Measurements from ENCODE around the gene PTPRK. TPM values are rescaled to one million over a fixed set of nuclear protein-coding genes. Genes with fewer than 3 reads are reported as not detected.

The PTPRK gene
- polyA plus RNA-seq, 3 donors, result 54.2 to 57.7 (median 56.0) TPM

DNA sequence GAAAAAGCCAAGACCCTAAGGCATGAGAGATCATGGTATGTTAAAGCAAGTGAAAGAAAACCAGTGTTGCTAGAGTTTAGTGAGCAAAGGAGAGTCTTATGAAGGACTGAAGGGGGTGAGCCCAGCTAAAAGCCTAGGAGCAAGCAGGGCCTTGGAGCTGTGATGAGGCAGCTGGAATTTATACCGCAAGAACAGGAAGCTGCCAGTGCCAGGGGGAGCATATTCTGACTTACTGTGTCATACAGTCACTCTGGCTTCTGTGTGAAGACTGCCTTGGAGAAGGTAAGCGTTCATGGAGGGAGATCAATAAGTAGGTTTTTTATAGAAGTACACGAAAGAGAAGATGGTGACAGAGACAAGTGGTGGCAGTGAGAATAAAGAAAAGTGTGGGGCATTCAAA is 310.6 kb downstream of the PTPRK start:
- no peak for DNase-seq (ENCODE audit: low read depth in 3 of 3, low spot score in 2 of 3)

DNA sequence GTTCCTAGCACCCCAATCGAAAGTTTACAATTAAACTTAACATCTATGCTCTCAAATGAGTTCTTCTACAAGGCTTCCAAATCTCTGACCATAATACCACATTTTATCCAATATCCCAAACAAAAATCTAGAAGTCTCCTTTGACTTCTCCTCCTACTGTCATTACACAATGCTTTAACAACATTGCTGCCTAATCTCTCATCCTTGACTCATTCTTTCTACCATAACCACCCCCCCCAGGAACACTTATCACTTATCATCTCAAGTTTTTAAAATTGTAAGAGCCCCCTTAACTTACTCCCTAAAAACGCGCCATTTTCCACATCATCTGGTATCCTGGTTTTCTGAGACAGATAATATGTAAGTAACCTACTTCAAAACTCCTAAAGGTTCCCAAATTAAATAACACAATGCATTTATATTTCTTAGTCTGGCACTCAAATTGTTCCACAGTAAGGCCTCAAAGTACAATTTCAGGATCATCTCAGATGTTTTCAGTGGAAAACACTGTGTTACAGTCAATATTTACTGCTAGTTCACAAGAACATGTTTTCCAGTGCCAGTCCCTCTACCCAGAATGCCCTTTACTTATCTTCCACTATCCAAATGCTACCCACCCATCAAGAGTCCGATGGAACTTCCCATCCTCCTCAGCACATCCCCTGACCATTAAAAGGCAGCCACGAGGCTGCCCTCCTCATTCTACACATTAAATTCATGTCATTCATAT is 311.4 kb downstream of the PTPRK start:
- no peak for DNase-seq (ENCODE audit: low read depth in 3 of 3, low spot score in 2 of 3)

DNA sequence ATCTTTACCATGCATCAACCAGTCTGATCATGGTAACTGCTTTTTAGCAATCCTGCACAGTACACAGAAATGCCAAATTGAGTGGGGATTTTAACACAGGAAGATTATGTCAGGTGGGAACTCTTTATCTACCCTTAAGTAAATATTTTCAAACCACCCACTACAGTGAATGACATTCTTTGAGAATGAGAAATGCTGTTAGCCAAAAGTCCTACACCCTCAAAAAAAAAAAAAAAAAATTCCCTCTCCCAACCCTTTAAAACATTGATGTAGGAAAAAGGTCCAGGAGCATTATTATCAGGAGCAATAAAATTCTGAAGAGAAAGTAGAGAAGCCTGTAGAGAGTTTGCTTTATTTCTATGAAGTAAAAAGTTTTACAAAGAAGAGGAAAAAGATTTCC is 312.3 kb downstream of the PTPRK start:
- DNase-seq (ENCODE audit: low read depth in 3 of 3, low spot score in 2 of 3), result no peak

DNA sequence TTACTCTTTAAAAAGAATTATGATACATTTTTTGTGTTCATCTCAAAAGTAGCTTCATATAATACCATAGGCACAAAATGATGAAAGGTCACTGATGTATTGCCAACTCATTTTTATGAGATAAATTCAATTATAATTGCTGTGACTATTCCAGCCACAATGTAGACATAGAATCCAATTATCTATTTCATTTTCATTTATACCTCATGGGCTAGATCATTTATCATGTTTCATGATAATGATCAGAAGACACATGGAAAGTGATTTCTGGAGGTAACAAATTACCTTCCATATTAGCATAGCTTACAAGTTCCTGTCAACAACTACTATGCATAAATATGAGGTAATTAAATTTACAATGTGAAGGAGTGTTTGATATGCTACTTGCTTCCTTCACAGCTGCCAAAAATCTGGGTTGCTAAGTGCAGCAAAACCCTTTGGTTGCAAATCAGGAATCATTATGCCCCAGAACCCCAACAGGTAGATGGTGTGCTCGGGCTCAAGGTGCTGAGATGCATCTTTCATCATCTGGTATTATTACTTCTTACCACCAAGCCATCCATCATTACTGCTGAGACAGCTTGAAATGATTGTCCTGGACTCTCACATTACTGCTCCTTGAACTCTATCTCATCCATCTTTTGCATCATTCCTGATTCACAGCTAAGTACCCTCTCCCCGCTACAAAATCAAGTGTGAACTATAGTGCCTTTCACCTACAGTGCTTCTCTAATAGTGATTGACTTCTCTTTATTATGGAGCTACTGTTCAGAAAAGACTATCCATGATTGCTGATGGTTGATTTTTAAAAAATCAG is 313.6 kb downstream of the PTPRK start:
- no peak for DNase-seq (ENCODE audit: low read depth in 3 of 3, low spot score in 2 of 3)

DNA sequence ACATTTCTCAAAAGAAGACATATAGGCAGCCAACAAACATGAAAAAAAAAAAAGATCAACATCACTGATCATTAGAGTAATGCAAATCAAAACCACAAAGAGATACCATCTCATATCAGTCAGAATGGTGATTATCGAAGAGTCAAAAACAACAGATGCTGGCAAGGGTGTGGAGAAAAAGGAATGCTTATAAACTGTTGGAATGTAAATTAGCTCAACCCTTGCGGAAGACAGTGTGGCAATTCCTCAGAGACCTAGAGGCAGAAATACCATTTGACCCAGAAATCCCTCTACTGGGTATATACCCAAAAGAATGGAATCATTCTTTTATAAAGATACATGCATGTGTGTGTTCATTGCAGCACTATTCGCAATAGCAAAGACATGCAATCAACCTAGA is 315.8 kb downstream of the PTPRK start:
- DNase-seq (ENCODE audit: low read depth in 3 of 3, low spot score in 2 of 3), result no peak

DNA sequence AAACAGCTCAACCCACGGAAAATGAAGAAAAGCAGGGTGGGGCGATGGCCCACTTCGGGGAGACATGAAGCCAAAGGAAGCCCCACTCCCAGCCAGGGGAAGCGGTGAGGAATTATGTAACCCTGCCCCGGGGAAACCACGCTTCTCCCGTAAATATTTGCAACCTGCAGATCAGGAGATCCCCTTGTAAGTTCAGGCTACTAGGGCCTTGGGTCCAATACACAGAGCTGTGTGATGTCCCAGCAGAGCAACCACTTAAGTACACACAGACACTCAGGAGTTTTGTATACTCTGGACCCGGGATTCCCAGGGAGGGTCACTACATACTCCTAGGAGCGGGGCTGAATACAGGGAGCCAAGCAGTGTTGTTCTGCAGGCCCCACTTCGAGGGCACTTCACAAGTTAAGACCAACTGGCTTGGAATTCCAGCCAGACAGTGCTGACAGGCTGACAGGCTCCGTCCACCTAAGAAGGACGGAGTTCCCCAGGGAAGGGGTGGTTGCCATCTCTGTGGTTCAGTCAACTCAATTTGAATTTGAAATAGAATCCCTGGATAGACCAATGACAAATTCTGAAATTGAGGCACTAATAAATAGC is 318.1 kb downstream of the PTPRK start:
- no peak for DNase-seq (ENCODE audit: low read depth in 3 of 3, low spot score in 2 of 3)

DNA sequence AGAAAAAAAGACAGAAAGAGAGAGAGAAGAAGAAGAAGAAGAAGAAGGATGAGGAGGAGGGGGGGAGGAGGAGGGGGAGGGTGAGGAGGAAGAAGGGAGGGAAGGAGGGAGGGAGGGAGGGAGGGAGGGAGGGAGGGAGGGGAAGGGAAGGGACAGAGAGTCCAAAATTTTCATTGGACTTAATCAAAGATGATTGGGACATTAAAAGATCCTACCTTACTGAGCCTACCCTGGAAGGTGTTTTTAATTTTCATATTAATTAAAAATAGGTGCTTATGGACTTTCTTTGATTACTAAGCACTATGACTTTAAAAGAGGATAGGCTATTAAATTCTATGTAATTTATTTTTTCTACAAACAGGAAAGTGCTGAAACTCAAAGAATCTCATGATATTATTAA is 319.6 kb downstream of the PTPRK start:
- no peak for DNase-seq (ENCODE audit: low read depth in 3 of 3, low spot score in 2 of 3)

DNA sequence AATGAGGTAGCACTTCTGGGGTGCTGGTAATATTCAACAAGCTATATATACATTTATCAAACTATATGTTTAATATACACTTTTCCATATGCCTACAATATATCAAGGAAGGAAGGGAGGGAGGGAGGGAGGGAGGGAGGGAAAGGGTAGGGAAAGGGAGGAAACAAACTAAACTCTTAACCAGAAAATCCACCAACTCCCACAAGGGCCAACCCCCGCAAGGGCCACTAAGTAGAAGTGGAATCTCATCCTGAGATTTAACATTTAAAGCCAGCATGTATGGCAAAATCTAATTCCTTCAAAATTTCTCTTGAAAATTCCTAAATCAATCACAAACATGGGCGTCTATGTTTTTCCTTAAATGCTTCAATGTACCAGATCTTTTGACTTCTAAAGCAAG is 320.9 kb downstream of the PTPRK start:
- no peak for DNase-seq (ENCODE audit: low read depth in 3 of 3, low spot score in 2 of 3)

DNA sequence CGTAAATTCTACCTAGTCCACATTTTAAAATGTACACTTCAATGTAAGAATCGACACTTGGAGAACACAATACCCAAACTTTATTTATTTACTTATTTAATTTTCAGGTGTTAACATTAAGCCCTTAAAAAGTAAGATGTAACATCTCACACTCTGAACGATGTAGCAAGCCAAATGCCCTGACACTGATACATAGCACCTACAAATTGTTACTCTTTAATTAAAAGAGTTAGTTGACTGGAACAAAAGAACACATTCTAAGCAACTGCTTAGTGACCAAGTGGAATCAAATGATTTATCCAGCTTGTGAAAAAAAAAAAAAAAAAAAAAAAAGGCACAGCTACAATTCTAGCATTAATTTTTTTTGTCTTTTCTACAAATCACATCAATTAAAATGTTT is 327.4 kb downstream of the PTPRK start:
- peak in 1 of 3 donors; percentile 16 for DNase-seq (ENCODE audit: low read depth in 3 of 3, low spot score in 2 of 3)

DNA sequence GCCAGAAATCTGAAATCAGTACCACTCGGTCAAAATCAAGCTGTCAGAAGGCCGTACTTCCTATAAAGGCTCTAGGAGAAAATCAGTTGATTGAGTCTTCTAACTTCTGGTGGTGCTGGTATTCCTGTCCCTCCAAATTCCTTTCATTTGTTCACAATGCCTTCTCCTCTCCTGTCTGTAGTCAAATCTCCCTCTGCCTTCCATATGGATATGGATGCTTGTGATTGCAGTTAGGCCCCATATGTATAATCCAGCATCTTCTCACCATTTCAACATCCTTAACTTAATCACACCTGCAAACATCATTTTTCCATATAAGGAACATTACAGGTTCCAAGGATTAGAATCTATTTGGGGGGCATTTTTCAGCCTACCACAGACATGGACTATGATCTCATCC is 331.7 kb downstream of the PTPRK start:
- no peak for DNase-seq (ENCODE audit: low read depth in 3 of 3, low spot score in 2 of 3)

DNA sequence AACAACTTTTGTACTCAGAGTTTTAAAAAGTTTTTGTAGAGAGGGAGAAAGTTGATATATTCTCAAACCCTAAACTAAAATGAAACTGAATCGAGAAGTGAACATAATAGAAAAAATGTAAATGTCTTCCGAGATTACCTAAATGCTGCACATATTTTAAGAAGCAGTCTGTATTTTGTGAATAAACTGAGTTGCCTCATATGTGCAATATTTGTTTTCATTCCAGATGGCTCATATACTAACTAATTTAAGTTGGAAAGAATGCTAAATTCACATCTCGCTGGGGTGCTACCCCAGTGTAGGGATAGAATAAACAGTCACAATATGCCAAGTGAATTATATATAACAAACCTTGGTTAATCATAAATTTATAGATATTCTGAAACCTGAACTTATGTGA is 333.7 kb downstream of the PTPRK start:
- DNase-seq (ENCODE audit: low read depth in 3 of 3, low spot score in 2 of 3), result no peak

DNA sequence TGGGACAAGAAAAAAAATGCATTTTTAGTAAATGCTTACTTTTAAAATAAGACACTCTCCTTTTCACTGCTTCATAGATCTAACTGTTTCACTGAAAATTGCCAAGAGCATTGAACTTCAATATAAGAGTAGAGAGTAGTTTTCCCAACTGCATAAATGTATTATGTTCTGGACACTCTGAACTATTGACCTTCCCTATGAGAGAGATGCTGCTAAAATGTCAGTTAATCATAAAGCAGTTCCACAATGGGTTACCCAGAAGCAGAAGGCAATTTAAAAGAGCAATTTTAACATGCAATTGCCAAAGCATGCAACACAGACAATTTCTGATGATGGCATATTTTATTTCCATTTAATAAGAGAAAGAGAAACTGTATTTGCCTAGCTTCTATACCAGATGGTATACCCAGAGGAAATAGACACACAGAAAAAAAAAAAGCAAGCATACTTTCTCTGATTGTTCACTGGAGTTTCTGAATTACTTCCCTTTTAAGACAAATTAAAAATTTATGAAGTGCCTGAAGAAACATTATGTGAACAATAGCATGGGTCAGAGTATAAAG is 340.4 kb downstream of the PTPRK start:
- no peak for DNase-seq (ENCODE audit: low read depth in 3 of 3, low spot score in 2 of 3)

DNA sequence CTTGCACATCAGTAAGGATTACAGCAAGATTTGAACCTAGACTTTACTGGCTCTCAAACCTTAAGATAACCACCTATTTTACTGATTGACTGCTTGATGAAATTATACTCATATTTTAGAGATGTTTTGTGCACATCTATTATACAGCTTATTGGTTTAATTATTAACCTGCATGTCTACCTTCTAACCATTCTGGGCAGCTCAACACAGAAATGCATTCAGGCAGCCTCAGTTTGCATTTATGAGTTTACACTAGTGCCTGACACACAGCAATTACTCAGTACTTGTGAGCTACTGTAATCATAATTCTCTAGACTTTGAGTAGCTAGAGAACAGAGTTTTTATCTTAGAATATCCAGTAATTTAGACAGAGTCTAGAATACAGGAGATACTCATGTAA is 345.7 kb downstream of the PTPRK start:
- DNase-seq (ENCODE audit: low read depth in 3 of 3, low spot score in 2 of 3), result no peak

DNA sequence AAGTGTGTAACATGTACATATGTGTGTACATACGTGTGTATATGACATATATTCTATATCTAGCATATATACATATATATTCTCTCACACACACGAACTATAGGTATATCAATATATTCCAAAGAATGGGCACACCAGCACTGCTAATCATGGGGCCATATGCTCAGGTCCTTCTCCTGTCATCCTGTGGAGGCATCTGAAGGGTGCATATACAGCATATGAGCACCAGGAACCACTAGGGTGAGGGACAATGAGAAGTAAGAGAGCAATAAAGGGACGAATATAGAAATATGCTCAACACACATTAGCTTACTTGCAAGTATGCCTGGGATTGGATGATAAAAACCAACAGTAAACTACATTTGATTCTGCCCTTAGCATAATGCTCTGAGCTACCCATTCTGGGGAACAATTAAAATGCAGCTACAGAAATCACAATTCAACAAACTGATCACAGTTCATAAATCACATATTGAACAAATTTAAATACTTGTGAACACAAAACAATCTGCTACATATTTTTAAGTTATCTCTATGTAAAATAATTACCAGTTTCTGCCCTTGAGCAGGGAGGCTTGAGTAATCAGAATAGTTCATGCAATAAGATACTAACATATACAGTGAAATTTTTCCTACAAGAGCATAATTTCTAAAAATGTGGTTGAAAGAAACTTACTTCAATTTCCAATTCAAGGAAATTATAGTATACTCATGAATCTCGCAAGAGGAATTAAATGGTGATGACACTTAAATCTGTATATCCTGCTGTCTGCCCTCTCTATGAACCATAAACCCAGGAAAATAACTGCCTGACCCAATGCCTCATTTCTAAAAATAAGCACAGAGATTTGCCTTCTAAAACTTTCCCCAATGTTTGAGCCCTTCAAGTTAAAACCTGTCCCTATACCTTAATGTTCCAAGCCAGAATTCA is 347.4 kb downstream of the PTPRK start:
- DNase-seq (ENCODE audit: low read depth in 3 of 3, low spot score in 2 of 3), result no peak

DNA sequence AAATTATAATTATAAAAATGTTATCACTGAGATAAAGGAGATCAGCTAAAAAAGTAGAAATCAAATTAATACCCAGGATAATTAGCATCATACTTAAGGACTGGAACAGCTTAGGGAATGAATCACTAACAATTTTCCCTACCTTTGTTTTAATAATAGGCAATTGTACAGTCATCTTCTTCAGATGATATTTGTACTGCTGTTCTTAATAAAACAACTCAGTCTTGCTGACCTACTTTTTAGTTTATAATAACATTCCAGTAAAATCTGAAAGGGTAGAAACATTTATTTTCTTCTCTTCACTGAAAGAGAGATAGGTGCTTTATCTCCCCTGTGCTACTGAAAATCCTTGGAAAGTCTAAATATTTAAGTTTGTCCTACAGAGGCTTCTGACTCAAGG is 348.3 kb downstream of the PTPRK start:
- DNase-seq (ENCODE audit: low read depth in 3 of 3, low spot score in 2 of 3), result no peak

DNA sequence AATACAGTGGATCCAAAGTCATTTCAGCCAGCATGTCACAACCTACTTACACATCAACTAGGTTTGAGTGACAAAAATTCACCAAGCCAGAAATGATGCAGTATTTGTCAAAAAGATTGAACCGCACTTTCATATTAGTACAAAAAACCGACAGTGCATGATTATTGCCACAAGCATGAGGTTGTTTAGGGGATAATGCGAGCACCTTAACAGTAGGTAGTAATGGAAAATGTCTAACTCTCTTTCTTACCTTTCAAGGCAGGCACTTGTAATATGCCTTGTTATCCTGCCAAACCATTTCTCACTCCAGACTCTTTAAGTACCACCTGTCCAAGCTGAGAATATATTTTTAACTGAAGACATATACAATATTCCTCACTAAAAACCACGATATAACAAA is 349.2 kb downstream of the PTPRK start:
- DNase-seq (ENCODE audit: low read depth in 3 of 3, low spot score in 2 of 3), result no peak

DNA sequence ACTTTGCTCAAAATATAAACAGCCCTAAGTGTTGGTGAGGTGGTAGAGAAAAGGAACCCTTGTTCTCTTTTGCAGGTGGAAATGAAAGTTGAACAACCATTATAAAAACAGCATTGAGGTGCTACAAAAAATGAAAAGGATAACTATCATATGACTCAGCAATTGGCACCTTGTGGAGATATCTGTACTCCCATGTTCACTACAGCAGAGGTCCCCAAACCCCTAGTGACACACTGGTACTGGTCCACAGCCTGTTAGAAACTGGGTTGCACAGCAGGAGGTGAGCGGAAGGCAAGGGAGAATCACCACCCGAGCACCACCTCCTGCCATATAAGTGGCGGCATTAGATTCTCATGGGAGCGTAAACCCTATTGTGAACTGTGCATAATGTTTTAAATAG is 352.2 kb downstream of the PTPRK start:
- DNase-seq (ENCODE audit: low read depth in 3 of 3, low spot score in 2 of 3), result no peak

DNA sequence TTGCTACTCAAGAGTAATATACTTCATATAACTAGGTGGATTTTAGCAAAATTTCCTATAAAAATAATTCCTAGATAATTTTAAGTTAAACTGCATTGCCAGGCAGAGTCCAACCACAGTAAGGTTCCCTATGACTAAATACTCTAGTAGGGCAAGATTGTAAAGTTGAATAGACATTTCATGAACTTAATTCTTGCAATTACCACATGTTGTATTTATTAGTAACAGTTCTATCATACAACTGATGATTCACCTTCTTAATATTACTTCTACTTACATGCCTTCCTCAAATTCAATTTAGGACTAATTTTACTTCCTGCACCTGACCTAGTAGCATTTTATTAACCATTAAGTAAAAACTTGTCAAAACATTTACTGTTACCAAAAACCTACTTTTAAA is 352.8 kb downstream of the PTPRK start:
- DNase-seq (ENCODE audit: low read depth in 3 of 3, low spot score in 2 of 3), result no peak

DNA sequence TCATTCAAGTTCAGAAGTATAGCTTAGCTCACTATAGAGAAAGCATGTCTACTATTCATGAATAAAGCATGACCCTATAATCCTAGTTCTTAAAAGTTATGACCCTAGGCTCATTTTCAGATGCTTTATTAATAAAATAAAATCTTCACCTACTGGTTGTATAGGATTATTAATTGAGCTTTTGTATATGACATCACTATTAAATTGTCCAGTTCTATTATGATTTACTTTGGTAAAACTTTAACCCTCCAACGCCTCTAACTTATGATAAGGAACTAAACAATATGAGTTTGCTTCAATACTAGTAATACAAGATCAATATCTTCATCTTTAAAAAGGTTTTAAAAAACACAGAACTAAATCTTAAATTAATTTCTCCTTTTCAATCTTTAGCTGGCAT is 356.1 kb downstream of the PTPRK start:
- DNase-seq (ENCODE audit: low read depth in 3 of 3, low spot score in 2 of 3), result no peak

DNA sequence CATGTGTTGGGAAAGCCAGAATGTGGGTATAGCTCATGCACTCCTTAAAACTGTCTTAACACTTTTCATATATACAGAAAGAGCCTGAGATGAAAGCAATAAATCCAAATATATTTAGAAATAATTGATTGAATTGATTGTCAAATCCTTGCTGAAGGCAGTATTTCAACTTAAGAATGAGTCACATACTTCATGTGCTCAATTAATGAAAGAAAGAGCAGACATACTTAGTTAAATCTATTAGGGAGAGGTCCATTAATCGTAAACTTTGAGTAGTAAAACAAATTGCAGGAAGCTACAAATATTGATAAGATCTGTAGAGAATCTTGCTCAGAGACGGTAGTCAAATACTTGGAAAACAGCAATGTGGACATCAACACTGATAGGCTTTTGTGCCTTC is 358.0 kb downstream of the PTPRK start:
- DNase-seq (ENCODE audit: low read depth in 3 of 3, low spot score in 2 of 3), result no peak

DNA sequence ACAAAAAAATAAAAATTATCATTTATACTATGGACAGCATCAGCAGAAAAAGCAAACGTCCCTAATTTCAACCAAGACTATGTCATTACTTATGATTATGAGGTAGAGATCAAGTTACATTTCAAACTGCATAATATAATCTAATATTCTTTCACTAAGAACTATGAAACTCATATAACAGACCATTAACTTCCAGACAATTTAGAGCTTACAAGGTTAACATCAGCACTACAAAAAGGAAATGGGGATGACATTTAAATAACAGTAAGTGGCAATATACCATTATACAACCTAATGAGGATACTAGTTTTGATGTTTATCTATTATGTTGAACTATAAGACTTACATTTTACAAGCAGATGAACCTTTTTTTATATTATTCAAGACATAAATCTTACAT is 358.6 kb downstream of the PTPRK start:
- DNase-seq (ENCODE audit: low read depth in 3 of 3, low spot score in 2 of 3), result no peak
